Activated CD8-positive, alpha-beta memory T cell treated with anti-CD3 and anti-CD28 coated beads for 36 hours (primary cell): ENCODE measurements around the gene SEC16A. TPM values are rescaled to one million over a fixed set of nuclear protein-coding genes. Genes with fewer than 3 reads are reported as not detected.

Experiments
- CTCF ChIA-PET: fragments of 350-600 bp; sonication (Branson Sonifier 250); formaldehyde crosslinking; loops from one replicate; lab custom pipeline; 2021; ENCODE audit warnings: antibody characterized with exemption; lab: Charles Lee
- POLR2A ChIA-PET: fragments of 350-600 bp; sonication (Branson Sonifier 250); formaldehyde crosslinking; loops from one replicate; lab custom pipeline; 2021; ENCODE audit warnings: antibody characterized with exemption; lab: Charles Lee
- total RNA-seq, 2 experiments: library from RNA; stranded (reverse); gene quantifications; one replicate each; pipeline ENCODE4 v1.2.3, GENCODE V29; 2021

The SEC16A gene
- total RNA-seq, 2 experiments from 2014 or later: 78.7 to 80.9 TPM

DNA sequence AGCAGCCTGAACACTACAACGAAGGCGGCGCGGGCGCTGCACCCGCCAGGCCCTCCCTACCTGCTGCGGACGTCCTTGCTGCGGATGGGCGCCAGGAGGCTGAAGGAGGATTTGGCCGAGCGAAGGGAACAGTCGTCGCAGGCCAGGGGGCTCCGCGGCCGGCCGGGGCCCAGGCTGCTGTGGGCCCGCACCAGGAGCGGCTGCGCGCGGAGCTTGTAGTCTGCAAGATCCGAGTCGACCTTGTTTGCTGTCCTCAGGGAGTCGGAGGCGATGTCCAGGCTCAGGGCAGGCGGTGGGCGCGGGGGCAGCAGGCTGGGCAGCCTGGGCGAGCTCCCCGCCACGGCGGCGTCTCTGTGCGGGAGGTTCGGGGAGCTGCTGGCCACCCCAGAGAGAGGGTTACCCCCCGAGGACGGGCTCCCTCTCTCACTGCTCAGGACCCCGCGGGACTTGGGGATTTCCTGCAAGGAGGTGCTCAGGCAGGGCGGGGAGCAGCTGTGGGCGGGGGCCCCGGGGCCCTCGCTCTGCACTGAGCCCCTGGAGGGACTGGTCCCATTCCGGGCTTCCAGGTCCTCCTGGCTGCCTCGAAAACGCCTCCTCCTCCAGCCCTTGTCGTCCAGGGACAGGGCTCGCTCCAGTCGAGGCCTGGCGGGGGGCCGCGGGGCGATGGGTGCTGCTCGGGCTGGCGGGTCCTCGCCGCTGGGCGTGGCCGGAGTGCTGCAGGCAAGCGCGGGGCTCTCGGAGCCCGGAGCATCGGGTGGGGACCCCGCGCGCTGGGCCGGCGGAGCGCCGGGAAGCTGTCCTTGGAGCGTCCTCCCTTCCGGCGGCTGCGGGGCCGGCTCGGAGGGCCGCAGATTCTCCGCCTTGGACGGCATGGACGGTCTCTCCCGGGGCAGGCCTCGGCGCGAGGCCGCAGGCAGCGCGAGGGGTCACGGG is 44.0 kb downstream of the SEC16A start:
- ChIA-PET CTCF (interaction anchor here (1.3 to 1.5 kb wide), 2 partner anchors 27 to 76 kb away, joined by 3 to 4 read pairs; no protein-coding TSS in a partner anchor), POLR2A (interaction anchor here (1.3 kb wide), 1 partner anchor 14 kb away, joined by 5 read pairs; no protein-coding TSS in a partner anchor)

GRCh38 chr9:136437839-136438547 is 44.8 kb downstream of the SEC16A start:
- POLR2A ChIA-PET: interaction anchor here (1.3 kb wide), 1 partner anchor 13 kb away, joined by 5 read pairs; no protein-coding TSS in a partner anchor
- CTCF ChIA-PET: interaction anchor here (1.3 to 1.5 kb wide), 2 partner anchors 26 to 75 kb away, joined by 3 to 4 read pairs; no protein-coding TSS in a partner anchor

DNA sequence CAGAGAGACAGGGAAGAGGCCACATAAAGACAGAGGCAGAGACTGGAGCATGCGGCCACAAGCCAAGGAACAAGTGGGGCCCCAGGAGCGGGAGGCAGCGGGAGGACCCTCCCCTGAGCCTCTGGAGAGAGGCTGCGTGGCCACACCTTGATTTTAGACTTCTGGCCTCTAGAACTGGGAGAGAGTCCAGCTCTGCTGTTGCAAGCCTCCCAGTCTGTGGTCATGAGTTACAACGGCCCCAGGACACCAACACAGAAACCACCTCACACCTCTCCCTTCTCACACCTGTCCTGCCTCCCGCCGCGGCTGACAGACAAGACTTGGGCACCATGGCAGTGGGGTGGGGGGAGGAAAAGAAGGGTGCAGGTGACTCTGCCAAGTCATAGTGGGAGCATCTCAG is 45.4 kb downstream of the SEC16A start:
- ChIA-PET CTCF (interaction anchor here (1.3 kb wide), 1 partner anchor 75 kb away, joined by 3 read pairs; no protein-coding TSS in a partner anchor), POLR2A (no interaction called here)

DNA sequence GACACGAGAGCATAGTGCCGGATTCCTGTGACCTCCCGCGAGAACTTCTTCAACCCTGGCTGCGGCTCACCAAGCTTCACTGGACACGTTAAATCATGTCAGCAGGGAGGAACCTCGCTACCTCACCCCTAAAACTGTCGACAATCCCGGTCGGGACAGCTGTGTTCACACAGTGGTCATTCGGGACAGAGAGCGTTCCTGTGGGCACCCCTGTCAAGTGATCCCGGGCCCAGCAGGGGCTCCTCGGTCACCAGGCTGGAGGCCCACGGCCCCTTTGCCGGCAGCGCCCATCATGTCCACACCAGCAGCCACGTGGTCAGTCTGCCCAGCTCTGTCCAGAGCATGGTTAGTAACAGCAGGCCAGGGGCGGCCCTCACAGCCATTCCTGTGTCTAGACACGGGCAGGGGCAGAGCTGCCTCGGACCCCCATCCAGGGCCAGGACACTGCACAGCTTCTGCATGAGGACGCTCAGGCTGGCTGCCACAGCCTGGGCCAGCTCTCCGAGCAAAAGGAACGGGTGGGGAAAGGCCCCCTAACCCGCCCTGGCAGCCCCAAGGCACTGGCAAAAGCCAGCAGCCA is 46.7 kb downstream of the SEC16A start:
- POLR2A ChIA-PET: no interaction called here
- CTCF ChIA-PET: interaction anchor here (0.9 kb wide), 1 partner anchor 33 kb away, joined by 3 read pairs; no protein-coding TSS in a partner anchor

DNA sequence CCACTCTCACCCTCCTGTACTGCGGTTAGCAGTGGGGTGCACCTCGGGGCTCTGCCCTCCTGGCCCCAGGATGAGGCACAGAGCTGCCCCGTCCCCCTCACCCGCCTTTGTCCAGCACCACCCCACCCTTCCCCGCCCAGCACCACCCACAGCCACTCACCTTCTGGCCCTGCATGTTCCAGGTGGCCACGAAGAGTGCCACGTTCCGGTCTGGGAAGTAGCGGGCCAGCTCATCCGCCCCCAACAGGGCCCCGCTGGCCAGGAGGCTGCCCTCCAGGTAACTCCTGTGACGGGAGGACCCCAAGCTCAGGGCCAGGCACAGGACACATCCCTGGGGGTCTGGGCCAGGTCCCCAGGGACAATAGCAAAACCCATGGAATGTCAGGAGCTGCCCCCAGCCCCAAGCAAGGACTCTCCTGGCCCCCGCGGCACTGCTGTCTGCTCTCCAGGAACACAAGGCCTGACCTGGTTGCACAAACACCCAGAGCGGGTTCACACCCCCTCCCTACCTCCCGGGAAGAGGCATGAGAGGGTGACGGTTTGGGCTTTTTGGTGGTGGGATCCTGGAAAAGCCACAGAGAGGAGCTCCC is 48.2 kb downstream of the SEC16A start:
- ChIA-PET CTCF (interaction anchor here (0.9 kb wide), 1 partner anchor 11 kb away, joined by 3 read pairs; no protein-coding TSS in a partner anchor), POLR2A (no interaction called here)

DNA sequence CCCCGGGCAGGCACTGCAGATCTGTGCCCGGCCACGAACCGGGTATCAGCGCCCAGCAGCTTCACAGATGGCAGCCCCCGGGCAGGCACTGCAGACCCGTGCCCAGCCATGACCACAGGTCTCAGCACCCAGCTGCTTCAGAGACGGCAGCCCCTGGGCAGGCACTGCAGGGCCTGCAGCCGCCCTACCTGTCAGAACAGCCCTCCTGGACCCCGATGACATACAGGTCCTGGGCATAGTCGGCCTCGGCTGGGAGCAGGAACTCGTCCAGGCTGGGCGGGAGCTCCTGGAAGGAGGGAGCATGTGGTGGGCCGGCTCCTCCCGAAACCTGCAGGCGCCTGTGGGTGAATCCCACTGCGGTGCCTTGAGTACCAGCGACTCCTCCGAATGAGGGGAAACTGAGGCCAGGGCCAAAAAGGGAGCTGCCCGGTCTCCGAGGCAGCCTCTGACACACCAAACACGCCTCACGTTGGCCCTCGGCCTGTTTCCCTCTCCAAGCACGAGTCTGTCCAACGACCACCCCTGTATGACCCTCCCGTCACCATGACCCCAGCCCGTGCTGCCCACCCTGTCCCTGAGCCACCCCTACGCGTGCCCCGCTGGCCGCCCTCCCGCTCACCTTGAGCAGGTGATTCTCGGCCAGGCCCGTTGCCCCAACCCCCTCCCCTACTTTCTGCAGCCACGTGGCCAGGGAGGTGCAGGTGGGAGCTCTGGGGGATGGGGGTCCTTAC is 48.8 kb downstream of the SEC16A start:
- ChIA-PET POLR2A (no interaction called here), CTCF (interaction anchor here (0.6 to 0.9 kb wide), 2 partner anchors 11 to 967 kb away, joined by 3 to 4 read pairs; no protein-coding TSS in a partner anchor)

- ChIA-PET POLR2A (no interaction called here), CTCF (interaction anchor here (0.6 kb wide), 1 partner anchor 968 kb away, joined by 4 read pairs; no protein-coding TSS in a partner anchor)
Measured at GRCh38 chr9:136433043-136433715, 49.7 kb downstream of the SEC16A start.

GRCh38 chr9:136432591-136432990 is 50.2 kb downstream of the SEC16A start:
- POLR2A ChIA-PET: no interaction called here
- CTCF ChIA-PET: no interaction called here

DNA sequence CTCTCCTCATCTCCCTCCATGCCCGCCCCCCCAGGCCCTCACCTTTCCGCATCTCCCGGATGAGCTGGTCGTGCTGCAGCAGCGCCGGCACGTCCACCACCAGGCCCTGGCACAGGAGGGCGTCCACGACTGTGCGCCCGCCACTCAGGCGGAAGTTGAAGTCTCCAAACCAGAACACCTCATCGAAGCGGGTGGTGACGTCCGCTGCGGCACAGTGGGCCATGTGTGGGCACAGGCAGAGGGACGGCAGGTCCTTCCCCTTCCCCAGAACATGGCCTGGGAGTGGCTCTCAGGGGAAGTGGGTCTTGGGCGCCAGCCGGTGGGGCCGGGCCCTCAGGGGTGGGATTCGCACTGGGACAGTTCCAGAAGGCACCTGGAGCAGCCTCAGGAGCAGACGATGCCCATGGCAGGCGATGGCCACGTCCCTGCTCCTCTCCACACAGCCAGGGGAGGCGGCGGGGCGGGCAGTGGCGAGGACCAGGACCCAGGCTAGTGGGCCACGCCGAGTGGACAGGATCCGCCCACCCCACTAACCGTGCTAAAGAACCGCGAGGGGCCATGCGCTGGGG is 51.0 kb downstream of the SEC16A start:
- CTCF ChIA-PET: no interaction called here
- POLR2A ChIA-PET: no interaction called here

DNA sequence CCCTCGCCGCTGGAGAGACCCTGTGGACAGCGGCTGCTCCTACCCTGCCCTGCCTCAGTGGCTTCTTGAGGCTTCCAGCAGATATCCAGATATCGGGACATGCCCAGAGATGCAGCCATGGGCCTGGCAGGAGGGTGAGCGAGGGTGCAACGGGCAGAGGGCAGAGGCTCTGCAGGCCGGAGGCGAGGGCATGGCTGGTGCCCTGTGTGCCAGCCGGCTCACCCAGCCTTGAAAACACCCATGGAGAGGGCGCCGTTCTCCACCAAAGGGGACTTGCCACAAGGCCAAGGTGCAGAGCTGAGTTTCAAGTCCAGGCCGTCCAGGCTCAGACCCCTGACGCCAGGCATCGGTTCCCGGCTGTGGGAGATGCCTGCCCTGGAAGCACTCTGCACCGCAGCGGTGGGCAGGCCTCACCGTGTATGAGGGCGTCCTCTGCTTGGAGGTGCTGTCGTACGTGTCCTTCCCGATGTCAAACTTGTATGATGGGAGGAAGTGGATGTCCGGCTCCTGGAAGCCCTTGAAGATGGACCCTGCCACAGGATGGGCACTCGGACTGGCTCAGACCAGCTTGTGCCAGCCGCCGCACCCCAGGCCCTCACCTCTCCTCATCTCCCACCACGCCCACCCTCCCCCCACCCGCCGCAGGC is 52.1 kb downstream of the SEC16A start:
- CTCF ChIA-PET: no interaction called here
- POLR2A ChIA-PET: no interaction called here

DNA sequence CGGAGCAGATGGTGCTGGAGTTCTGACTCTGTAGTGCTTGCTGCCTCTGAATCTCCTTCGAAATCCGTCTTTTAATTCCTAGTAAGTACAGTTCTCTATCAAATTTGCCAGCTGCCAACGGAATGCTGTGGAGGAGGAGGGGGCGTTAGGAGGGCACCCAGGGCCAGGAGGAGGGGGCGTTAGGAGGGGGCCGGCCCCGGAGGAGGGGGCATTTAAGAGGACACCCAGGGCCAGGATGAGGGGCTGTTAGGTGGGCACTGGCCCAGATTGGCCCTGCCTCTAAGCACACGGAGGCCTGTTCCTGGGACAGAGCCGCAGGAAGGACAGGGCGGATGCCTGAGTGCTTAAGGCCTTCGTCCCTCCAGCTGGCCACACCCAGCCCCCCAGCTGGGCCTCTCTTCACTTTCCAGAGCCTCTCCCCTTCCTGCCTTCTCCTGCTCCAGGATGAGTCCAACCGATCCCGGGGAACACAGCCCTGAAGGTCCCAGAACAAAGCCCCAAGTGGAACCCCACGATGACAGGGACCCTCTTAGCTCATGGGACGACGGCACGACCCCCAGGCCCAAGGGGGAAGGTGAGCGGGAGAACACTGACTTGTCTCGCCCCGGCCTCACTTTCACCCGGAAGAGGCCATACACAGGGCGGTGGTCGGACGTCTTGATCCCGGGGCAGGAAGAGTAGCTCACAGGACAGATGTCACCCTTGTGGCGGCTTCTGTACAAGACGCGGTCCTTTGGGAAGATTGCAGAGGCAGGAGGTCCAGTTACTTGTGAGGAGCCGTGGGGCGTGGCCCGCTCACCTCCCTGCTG is 53.0 kb downstream of the SEC16A start:
- POLR2A ChIA-PET: no interaction called here
- CTCF ChIA-PET: no interaction called here

- POLR2A ChIA-PET: no interaction called here
- CTCF ChIA-PET: no interaction called here
Measured at GRCh38 chr9:136429075-136429628, 53.7 kb downstream of the SEC16A start.

DNA sequence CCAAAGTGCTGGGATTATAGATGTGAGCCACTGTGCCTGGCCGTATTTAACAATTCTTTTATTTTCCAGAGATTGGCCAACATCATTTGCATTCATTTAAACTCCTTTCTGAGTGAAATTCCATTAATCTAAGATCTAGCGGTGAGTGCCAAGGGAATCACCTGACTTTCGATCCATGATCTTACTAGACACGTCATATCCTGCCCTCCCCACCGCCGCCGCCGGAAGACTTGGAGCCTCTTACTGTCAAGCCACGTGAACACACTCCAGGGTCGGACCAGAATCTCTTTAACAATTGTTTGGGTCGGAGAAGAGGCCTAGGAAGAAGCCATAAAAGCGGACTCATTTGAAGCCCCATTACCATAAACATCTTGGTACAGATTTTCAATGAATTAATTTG is 56.1 kb downstream of the SEC16A start:
- CTCF ChIA-PET: no interaction called here
- POLR2A ChIA-PET: interaction anchor here (0.7 kb wide), 1 partner anchor 669 kb away, joined by 7 read pairs; no protein-coding TSS in a partner anchor

DNA sequence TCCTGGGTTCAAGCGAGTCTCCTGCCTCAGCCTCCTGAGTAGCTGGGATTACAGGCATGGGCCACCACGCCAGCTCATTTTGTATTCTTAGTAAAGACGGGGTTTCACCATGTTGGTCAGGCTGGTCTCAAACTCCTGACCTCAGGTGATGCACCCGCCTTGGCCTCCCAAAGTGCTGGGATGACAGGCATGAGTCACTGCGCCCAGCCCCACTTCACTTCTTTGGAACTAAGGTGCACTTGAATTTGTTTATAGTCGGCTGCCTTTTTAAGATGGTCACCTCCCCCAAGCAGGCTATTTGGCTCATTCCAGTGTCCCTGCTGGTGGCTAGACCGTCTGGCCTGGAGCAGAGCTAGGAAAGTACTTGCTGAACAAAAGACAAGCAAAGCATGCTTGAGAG is 57.5 kb downstream of the SEC16A start:
- CTCF ChIA-PET: interaction anchor here (0.9 to 1.1 kb wide), 2 partner anchors 16 to 246 kb away, joined by 3 to 4 read pairs; no protein-coding TSS in a partner anchor
- POLR2A ChIA-PET: interaction anchor here (0.7 to 1.3 kb wide), 3 partner anchors 13 to 31 kb away, joined by 4 to 6 read pairs (median 5); no protein-coding TSS in a partner anchor

DNA sequence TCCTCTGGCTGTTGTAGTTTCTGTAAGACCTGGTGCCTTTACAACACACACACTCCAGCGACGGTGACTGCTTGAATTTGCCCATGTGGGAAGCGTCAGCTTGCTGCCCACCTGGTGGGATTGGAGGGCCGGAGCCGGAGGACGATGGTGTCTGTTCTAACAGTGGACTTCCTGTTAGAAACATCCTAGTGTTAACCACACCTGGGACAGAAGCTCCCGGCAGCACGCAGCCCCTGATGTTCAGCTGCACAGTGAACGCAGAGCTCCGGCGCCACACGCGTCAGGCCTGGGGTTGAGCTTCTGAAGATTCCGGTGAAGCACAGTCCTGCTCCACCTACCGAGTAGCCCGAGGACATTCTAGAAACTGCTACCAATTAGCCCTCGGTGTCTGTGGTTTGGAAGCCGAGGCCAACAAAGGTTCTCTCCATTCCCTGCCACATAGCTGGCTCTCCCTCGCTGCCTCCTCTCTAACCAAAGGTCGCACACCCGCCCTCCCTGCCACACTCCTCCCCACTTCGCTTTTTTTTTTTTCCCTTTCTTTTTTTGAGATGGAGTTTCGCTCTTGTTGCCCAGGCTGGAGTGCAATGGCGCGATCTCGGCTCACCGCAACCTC is 58.0 kb downstream of the SEC16A start:
- ChIA-PET CTCF (interaction anchor here (0.9 to 1.1 kb wide), 2 partner anchors 15 to 247 kb away, joined by 3 to 4 read pairs; no protein-coding TSS in a partner anchor), POLR2A (interaction anchor here (1.1 to 1.3 kb wide), 2 partner anchors 14 to 31 kb away, joined by 5 to 6 read pairs; no protein-coding TSS in a partner anchor)
